ENCODE data around the gene SLC12A4. TPM values are rescaled to one million over a fixed set of nuclear protein-coding genes. Genes with fewer than 3 reads are reported as not detected.

Gene SLC12A4
- total and polyA plus RNA-seq, 4 donors = 8.0 to 37.3 (median 17.1) TPM

DNA sequence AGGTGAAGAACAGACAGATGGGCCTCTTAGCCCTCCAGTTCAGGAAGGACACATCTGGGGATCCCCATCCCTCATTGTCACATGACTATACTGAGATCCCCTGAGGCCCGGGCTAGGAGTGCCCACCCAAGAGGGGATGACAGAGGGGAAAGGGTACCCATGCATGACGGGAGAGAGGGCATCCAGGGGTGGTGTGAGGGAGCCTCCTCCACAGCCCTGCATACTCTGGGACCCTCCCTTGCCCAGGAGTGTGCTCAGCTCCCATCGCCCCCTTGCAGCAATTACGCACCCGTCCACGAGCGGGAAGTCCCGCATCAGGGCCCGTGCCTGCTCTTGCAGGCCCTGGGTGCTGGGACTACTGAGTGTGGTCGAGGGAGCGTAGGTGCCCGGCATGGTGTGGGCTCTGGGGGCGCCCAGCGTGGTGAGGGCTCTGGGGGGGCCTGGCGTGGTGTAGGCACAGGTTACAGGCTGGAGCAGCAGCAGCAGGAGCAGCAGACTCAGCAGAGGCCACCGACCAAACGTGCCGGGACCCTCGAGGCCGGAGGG, 24.3 kb upstream of the SLC12A4 start:
- TF ChIP-seq FOXA1 (IDR thresholded peaks at IDR 0.05) (no peak), TAF1 (conservative IDR thresholded peaks at IDR 0.05) (no peak), EGR1 (IDR thresholded peaks at IDR 0.05; ENCODE audit: low read depth in 2 of 2) (no peak), HNF4A (conservative IDR thresholded peaks at IDR 0.05) (no peak)
- TF ChIP-seq, protein P1, sequence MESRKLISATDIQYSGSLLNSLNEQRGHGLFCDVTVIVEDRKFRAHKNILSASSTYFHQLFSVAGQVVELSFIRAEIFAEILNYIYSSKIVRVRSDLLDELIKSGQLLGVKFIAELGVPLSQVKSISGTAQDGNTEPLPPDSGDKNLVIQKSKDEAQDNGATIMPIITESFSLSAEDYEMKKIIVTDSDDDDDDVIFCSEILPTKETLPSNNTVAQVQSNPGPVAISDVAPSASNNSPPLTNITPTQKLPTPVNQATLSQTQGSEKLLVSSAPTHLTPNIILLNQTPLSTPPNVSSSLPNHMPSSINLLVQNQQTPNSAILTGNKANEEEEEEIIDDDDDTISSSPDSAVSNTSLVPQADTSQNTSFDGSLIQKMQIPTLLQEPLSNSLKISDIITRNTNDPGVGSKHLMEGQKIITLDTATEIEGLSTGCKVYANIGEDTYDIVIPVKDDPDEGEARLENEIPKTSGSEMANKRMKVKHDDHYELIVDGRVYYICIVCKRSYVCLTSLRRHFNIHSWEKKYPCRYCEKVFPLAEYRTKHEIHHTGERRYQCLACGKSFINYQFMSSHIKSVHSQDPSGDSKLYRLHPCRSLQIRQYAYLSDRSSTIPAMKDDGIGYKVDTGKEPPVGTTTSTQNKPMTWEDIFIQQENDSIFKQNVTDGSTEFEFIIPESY (IDR thresholded peaks at IDR 0.05) = no peak
- no peaks in the 10 kb centered on the region for H3K27me3 ChIP-seq (ENCODE audit: control insufficient read depth in 4 of 4, insufficient read depth in 4 of 4, low read length in 3 of 4)
- no peak overlapping the region for H3K27ac ChIP-seq (ENCODE audit: low read depth in 1 of 2, low read length in 2 of 2)
- H3K9ac ChIP-seq (ENCODE audit: low read depth in 1 of 2, low read length in 2 of 2) = no peak overlapping the region
- no peak overlapping the region for H3K4me3 ChIP-seq (ENCODE audit: low read depth in 1 of 3, low read length in 3 of 3)
- H3K4me1 ChIP-seq (ENCODE audit: control insufficient read depth in 4 of 4, insufficient read depth in 4 of 4, low read length in 3 of 4) = peaks cover 2 to 11% (median 7%) of the 10 kb centered on the region in 4 donors
- 72% methylated on average over 20 of the region's 20 CpGs for WGBS
- no peaks in the 10 kb centered on the region for H3K36me3 ChIP-seq (ENCODE audit: control insufficient read depth in 4 of 4, insufficient read depth in 3 of 4, low read depth in 1 of 4, low read length in 3 of 4)
- DNase-seq (ENCODE audit: low spot score) = no peak
- no peaks in the 10 kb centered on the region for H3K9me3 ChIP-seq (ENCODE audit: control insufficient read depth in 4 of 4, low read length in 3 of 4)

- no peaks in the 10 kb centered on the region for H3K27me3 ChIP-seq (ENCODE audit: control insufficient read depth in 4 of 4, insufficient read depth in 4 of 4, low read length in 3 of 4)
- TF ChIP-seq, protein P2, sequence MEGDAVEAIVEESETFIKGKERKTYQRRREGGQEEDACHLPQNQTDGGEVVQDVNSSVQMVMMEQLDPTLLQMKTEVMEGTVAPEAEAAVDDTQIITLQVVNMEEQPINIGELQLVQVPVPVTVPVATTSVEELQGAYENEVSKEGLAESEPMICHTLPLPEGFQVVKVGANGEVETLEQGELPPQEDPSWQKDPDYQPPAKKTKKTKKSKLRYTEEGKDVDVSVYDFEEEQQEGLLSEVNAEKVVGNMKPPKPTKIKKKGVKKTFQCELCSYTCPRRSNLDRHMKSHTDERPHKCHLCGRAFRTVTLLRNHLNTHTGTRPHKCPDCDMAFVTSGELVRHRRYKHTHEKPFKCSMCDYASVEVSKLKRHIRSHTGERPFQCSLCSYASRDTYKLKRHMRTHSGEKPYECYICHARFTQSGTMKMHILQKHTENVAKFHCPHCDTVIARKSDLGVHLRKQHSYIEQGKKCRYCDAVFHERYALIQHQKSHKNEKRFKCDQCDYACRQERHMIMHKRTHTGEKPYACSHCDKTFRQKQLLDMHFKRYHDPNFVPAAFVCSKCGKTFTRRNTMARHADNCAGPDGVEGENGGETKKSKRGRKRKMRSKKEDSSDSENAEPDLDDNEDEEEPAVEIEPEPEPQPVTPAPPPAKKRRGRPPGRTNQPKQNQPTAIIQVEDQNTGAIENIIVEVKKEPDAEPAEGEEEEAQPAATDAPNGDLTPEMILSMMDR (IDR thresholded peaks at IDR 0.05; ENCODE audit: low read depth, low read length, missing input control) = no peak
- TF ChIP-seq RXRA (IDR thresholded peaks at IDR 0.05) (no peak), RAD21 (IDR thresholded peaks at IDR 0.05) (peak in 1 of 2 donors; percentile 27)
- DNase-seq (ENCODE audit: low spot score) = no peak
- no peaks in the 10 kb centered on the region for H3K36me3 ChIP-seq (ENCODE audit: control insufficient read depth in 4 of 4, insufficient read depth in 3 of 4, low read depth in 1 of 4, low read length in 3 of 4)
- no peak overlapping the region for H3K9ac ChIP-seq (ENCODE audit: low read depth in 1 of 2, low read length in 2 of 2)
- H3K9me3 ChIP-seq (ENCODE audit: control insufficient read depth in 4 of 4, low read length in 3 of 4) = no peaks in the 10 kb centered on the region
- peaks cover 2 to 11% (median 7%) of the 10 kb centered on the region in 4 donors for H3K4me1 ChIP-seq (ENCODE audit: control insufficient read depth in 4 of 4, insufficient read depth in 4 of 4, low read length in 3 of 4)
- WGBS = 76% methylated on average over 6 of the region's 6 CpGs
- H3K27ac ChIP-seq (ENCODE audit: low read depth in 1 of 2, low read length in 2 of 2) = no peak overlapping the region
- H3K4me3 ChIP-seq (ENCODE audit: low read depth in 1 of 3, low read length in 3 of 3) = no peak overlapping the region
These were observed 21.6 kb upstream of the SLC12A4 start for GRCh38 chr16:67990018-67990386.

GRCh38 chr16:67989322-67990017, 21.0 kb upstream of the SLC12A4 start:
- no peak overlapping the region for H3K4me3 ChIP-seq (ENCODE audit: low read depth in 1 of 3, low read length in 3 of 3)
- H3K9me3 ChIP-seq (ENCODE audit: control insufficient read depth in 4 of 4, low read length in 3 of 4) = no peaks in the 10 kb centered on the region
- 90% methylated on average over 8 of the region's 8 CpGs for WGBS
- H3K36me3 ChIP-seq (ENCODE audit: control insufficient read depth in 4 of 4, insufficient read depth in 3 of 4, low read depth in 1 of 4, low read length in 3 of 4) = no peaks in the 10 kb centered on the region
- no peak overlapping the region for H3K9ac ChIP-seq (ENCODE audit: low read depth in 1 of 2, low read length in 2 of 2)
- H3K27me3 ChIP-seq (ENCODE audit: control insufficient read depth in 4 of 4, insufficient read depth in 4 of 4, low read length in 3 of 4) = no peaks in the 10 kb centered on the region
- DNase-seq (ENCODE audit: low spot score) = no peak
- TF ChIP-seq, protein P1 (IDR thresholded peaks at IDR 0.05) = no peak
- TF ChIP-seq REST (IDR thresholded peaks at IDR 0.05) (no peak), RXRA (IDR thresholded peaks at IDR 0.05) (no peak), TAF1 (conservative IDR thresholded peaks at IDR 0.05) (no peak), GABPA (IDR thresholded peaks at IDR 0.05 in 1 of 2, conservative IDR thresholded peaks at IDR 0.05 in 1 of 2) (no peak), FOXA1 (IDR thresholded peaks at IDR 0.05) (no peak), FOXA2 (IDR thresholded peaks at IDR 0.05) (no peak), RAD21 (IDR thresholded peaks at IDR 0.05) (no peak), HNF4G (IDR thresholded peaks at IDR 0.05) (no peak), SP1 (IDR thresholded peaks at IDR 0.05) (no peak), YY1 (IDR thresholded peaks at IDR 0.05) (no peak)
- TF ChIP-seq, protein P2 (IDR thresholded peaks at IDR 0.05; ENCODE audit: low read depth, low read length, missing input control) = no peak
- H3K4me1 ChIP-seq (ENCODE audit: control insufficient read depth in 4 of 4, insufficient read depth in 4 of 4, low read length in 3 of 4) = peaks cover 2 to 11% (median 7%) of the 10 kb centered on the region in 4 donors
- no peak overlapping the region for H3K27ac ChIP-seq (ENCODE audit: low read depth in 1 of 2, low read length in 2 of 2)

Measured in liver (tissue), 9 donors.